GM20000 (cell line): ENCODE data around the gene PID1.

Source experiments
- DNase-seq: peaks from one replicate; pipeline ENCODE4 v3.0.0; 2012; ENCODE audit warnings: low spot score
- TF ChIP-seq, protein P1 (sequence below): IDR thresholded peaks from 2 replicates; pipeline ENCODE4 v1.5.1; 2012; ENCODE audit warnings: mild to moderate bottlenecking, control low read depth; ENCODE audit errors: extremely low read depth, missing control alignments

The PID1 gene

DNA sequence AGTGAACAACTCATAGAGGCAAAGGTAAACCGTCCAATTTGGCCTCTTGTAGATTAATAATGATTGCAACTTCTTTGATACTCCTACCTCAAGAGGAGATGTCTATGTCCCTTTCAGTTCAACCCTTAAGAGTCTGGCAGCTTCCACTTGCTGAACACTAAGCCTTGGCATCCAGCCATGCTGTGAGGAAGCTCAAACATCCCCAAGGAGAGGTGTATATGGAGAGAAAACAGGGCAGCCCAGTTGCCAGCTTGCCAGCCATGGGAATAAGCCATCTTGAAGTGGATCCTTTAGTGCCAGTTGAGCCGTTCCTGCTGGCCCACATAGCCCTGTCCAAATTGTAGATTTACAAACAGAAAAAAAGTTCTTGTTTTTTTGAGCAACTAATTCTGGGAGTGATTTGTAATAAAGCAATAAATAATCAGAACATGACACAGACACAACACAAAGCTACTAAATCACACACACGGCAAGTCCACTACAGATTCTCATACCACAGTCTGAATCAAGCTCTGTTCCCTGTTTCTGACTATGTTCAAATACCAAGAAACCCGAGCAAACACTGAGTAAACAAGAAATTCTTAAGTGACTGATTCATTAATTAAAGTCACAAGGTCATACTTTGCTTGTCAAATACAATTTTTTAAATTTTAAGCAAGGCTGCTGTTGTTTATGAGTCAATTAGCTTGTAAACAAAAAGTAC is 96.1 kb downstream of the PID1 start:
- TF ChIP-seq, protein P1, sequence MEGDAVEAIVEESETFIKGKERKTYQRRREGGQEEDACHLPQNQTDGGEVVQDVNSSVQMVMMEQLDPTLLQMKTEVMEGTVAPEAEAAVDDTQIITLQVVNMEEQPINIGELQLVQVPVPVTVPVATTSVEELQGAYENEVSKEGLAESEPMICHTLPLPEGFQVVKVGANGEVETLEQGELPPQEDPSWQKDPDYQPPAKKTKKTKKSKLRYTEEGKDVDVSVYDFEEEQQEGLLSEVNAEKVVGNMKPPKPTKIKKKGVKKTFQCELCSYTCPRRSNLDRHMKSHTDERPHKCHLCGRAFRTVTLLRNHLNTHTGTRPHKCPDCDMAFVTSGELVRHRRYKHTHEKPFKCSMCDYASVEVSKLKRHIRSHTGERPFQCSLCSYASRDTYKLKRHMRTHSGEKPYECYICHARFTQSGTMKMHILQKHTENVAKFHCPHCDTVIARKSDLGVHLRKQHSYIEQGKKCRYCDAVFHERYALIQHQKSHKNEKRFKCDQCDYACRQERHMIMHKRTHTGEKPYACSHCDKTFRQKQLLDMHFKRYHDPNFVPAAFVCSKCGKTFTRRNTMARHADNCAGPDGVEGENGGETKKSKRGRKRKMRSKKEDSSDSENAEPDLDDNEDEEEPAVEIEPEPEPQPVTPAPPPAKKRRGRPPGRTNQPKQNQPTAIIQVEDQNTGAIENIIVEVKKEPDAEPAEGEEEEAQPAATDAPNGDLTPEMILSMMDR: no peak
- DNase-seq: no peak

GRCh38 chr2:229173825-229174359 is 97.2 kb downstream of the PID1 start:
- DNase-seq: no peak
- TF ChIP-seq, protein P1: no peak

- TF ChIP-seq, protein P1: no peak
- no peak for DNase-seq
Observed at GRCh38 chr2:229170916-229171315, 100.2 kb downstream of the PID1 start.

- DNase-seq: no peak
- TF ChIP-seq, protein P1: no peak
Observed at GRCh38 chr2:229170171-229170570, 100.9 kb downstream of the PID1 start.

DNA sequence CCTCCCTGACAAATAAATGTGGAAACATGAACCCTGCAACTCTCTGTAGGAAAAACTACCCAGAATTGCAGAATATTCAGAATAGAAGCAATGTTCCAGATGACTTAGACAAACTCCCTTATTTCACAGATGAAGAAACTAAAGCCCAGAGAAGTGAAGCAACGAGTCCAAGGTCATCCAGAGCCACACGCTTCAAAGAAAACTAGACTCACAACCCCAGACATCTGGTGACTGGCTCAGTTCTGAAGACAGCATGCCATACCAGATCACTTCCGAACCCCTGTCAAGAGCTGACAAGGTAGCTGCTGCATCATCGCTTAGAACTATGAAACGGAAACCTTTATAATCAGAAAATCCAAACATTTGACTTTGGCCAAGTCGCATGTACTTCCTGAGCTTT is 101.3 kb downstream of the PID1 start:
- no peak for DNase-seq

GRCh38 chr2:229164545-229165249 is 106.4 kb downstream of the PID1 start:
- TF ChIP-seq, protein P1: no peak
- no peak for DNase-seq

More for the DNA sequence above, 101.3 kb downstream of the PID1 start:
- TF ChIP-seq, protein P1: no peak

- DNase-seq: no peak
Observed at GRCh38 chr2:229163893-229164292, 107.2 kb downstream of the PID1 start.

More at GRCh38 chr2:229163893-229164292, 107.2 kb downstream of the PID1 start:
- TF ChIP-seq, protein P1: no peak
